Posterior vena cava (tissue), 2 donors: ENCODE measurements around the gene MALAT1. TPM values are rescaled to one million over a fixed set of nuclear protein-coding genes. Genes with fewer than 3 reads are reported as not detected.
"Not testable (repeated sequence)": the region's sequence is repeated elsewhere in the genome, so short reads cannot be mapped to it uniquely, and the experiment has no call there.

ENCODE experiments used
- DNase-seq: peaks from one replicate; pipeline ENCODE4 v3.0.0-alpha.2; 2020; ENCODE audit warnings: low spot score
- intact Hi-C, 2 donors: fragments of 100-400 bp; cut with DNase I; formaldehyde crosslinking; loops; one replicate each; pipeline versions ENCODE4 v1.14.1 to v1.14.2; 2022 to 2023
- long read RNA-seq, 2 donors: library from polyadenylated mRNA; unstranded; transcript quantifications; one replicate each; pipeline ENCODE4 v2.0.0, GENCODE V29; 2020 to 2021
- total RNA-seq, 2 donors: library from RNA; stranded (reverse); fragmentation: NEBNext Ultra II Directional; extraction: Animal tissue kit (Norgen Biotek cat#: 25700); gene quantifications; one replicate each; pipeline ENCODE4 v1.2.1, GENCODE V29; 2021
- donor health status: DM: yes; HTN: yes; CAD: no.
- donor health status: DM: yes; HTN: yes; CAD: no.

The MALAT1 gene
- 1,000 to 10,000 TPM; 9,235 to 9,828 TPM for total RNA-seq
- long read RNA-seq, donor 1, full-length matches to known transcripts: 901 of 903 reads
- long read RNA-seq, donor 1, partial matches to known transcripts: 0 of 903 reads
- long read RNA-seq, donor 1, other reads (novel, unspliced or antisense): 2 of 903 reads
- long read RNA-seq, donor 2, full-length matches to known transcripts: 1,639 of 1,640 reads
- long read RNA-seq, donor 2, partial matches to known transcripts: 0 of 1,640 reads
- long read RNA-seq, donor 2, other reads (novel, unspliced or antisense): 1 of 1,640 reads

- intact Hi-C loops: loop anchor here in 1 of 2 donors (2.0 kb wide), 1 partner anchor 76 kb away; the partner anchor contains the start of gene NEAT1
- peak; percentile 98 for DNase-seq
Observed at GRCh38 chr11:65498977-65499712, at the start of gene MALAT1. Gene MALAT1 (plus strand): TSS chr11:65499045.

GRCh38 chr11:65451301-65451700 lies 47.5 kb upstream of the MALAT1 start:
- intact Hi-C loops, DNase-seq: not testable (repeated sequence)

GRCh38 chr11:65452259-65452658 lies 46.6 kb upstream of the MALAT1 start:
- DNase-seq, intact Hi-C loops: not testable (repeated sequence)

GRCh38 chr11:65452806-65453490 lies 45.9 kb upstream of the MALAT1 start:
- peak; percentile 83 for DNase-seq
- intact Hi-C loops: no loop called here

- intact Hi-C loops: no loop called here
- DNase-seq: peak; percentile 81
Observed at GRCh38 chr11:65454311-65454695, 44.5 kb upstream of the MALAT1 start.

GRCh38 chr11:65454696-65455456 lies 44.0 kb upstream of the MALAT1 start:
- peak; percentile 96 for DNase-seq

GRCh38 chr11:65456418-65456817 lies 42.4 kb upstream of the MALAT1 start:
- intact Hi-C loops: no loop called here
- no peak for DNase-seq

More at GRCh38 chr11:65454696-65455456, 44.0 kb upstream of the MALAT1 start:
- intact Hi-C loops: no loop called here

- peak; percentile 59 for DNase-seq
- intact Hi-C loops: no loop called here
Observed at GRCh38 chr11:65459552-65459951, 39.3 kb upstream of the MALAT1 start.

GRCh38 chr11:65465471-65465870 lies 33.4 kb upstream of the MALAT1 start:
- DNase-seq, intact Hi-C loops: not testable (repeated sequence)

GRCh38 chr11:65467306-65467705 lies 31.5 kb upstream of the MALAT1 start:
- intact Hi-C loops, DNase-seq: not testable (repeated sequence)

- DNase-seq: no peak
- intact Hi-C loops: no loop called here
Observed at GRCh38 chr11:65468874-65469333, 29.9 kb upstream of the MALAT1 start.

- intact Hi-C loops: loop anchor here in 1 of 2 donors (5.0 kb wide), 1 partner anchor 37 kb away; no protein-coding TSS in a partner anchor
- DNase-seq: no peak
Observed at GRCh38 chr11:65470433-65471049, 28.3 kb upstream of the MALAT1 start.

- intact Hi-C loops: loop anchor here in 1 of 2 donors (5.0 kb wide), 1 partner anchor 36 kb away; no protein-coding TSS in a partner anchor
- peak; percentile 91 for DNase-seq
Observed at GRCh38 chr11:65471447-65471891, 27.4 kb upstream of the MALAT1 start.

GRCh38 chr11:65472588-65473277 lies 26.1 kb upstream of the MALAT1 start:
- not testable (repeated sequence) for DNase-seq
- intact Hi-C loops: loop anchor here in 1 of 2 donors (5.0 kb wide), 1 partner anchor 35 kb away; no protein-coding TSS in a partner anchor

GRCh38 chr11:65473278-65473860 lies 25.5 kb upstream of the MALAT1 start:
- intact Hi-C loops: loop anchor here in 1 of 2 donors (5.0 kb wide), 1 partner anchor 34 kb away; no protein-coding TSS in a partner anchor
- DNase-seq: no peak

GRCh38 chr11:65474864-65475263 lies 24.0 kb upstream of the MALAT1 start:
- no peak for DNase-seq
- intact Hi-C loops: loop anchor here in 1 of 2 donors (5.0 kb wide), 1 partner anchor 32 kb away; no protein-coding TSS in a partner anchor

GRCh38 chr11:65476632-65477148 lies 22.2 kb upstream of the MALAT1 start:
- intact Hi-C loops: no loop called here
- peak; percentile 54 for DNase-seq
